HG03045 (cell line): ENCODE results near the gene DOCK8.

ENCODE experiments used
- ATAC-seq: cut with Tn5 transposase; IDR thresholded peaks from one replicate; pipeline ENCODE4 v1.9.1; 2021; ENCODE audit warnings: mild to moderate bottlenecking, moderate library complexity; ENCODE audit not compliant: unreplicated experiment

The DOCK8 gene

DNA sequence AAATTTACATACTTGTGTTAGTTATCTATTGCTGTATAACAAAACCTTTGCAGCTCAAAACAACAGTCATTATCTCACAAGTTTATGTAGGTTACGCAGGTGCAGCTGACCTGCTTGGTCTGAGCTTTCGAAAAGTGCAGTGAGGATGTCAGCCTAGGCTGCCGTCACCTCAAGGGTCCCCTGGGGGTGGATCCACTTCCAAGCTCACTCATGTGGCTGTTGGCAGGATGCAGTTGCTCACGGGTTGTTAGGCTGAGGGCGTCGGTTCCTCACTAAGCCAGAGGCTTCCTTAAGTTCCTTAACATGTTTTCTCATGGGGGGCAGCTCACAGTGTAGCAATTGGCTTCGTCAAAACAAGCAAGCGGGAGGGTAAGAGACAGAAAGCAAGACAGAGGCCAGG lies 139.8 kb downstream of the DOCK8 start:
- no peak for ATAC-seq

DNA sequence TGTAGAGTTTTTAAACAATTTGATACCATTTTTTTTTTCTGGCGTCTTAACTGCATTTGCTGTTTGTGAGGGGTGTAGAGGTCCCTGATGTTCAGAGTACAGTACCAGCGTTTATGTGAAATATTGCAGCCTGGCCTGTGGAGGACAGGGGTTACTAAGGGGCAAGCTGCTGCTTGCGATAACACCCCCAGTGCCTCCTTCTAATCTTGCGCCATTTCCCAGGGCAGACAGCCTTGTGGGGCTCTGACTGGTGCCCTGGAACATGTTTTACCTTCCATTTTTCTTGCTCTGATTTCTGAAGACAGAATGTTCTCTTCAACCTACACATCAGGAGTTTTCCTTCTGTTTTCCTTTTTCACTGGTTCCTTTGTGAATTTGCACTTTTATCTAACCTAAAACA lies 142.9 kb downstream of the DOCK8 start:
- ATAC-seq = no peak

DNA sequence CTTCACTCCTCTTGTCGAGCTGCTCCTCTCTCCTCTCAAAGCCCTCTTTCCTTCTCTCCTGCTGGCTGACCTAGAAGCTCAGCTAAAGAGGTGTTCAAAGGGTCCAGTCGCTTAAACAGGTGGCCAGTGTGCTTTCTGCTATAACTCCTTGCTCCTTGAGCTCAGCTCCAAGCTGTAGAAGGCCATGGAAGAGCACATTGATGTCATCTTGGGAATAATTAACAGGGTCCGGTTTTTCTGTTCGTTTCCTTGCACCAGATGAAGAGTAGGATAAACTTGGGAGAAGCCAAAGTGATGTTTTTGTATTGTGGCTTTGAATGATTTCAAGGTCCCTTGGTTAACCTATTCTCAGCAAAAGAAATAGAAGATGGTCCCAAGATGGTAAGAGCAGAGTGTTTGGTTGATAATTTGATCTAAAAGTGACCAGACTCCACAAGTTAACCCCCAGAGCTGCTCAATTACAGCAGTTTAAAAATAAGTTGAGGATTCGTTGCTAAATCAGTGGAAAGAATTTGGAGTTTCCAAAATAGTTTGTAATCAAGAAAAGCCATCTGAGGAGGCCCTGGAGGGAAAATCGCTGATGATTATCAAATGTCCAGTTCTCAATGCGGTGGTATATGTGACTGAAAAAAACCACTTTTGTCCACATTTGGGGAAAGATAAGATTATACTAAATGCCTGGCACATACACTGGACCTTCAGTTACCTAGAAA lies 148.1 kb downstream of the DOCK8 start:
- ATAC-seq = no peak

DNA sequence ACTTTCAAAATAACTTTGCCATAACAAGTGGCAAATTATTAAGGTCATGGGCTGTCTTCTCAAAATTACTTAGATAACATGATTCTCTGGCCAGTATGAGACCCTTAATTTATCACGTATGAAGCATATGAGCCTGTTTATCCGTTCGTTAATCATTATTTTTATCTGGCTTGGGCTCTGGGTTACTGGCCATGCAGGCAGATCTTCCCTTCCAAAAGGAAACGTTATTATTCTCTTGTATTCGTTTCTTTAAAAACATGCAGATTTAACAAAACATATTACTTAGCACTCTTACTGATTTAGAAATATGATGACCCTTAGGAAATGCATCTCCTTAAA lies 148.6 kb downstream of the DOCK8 start:
- ATAC-seq = no peak

DNA sequence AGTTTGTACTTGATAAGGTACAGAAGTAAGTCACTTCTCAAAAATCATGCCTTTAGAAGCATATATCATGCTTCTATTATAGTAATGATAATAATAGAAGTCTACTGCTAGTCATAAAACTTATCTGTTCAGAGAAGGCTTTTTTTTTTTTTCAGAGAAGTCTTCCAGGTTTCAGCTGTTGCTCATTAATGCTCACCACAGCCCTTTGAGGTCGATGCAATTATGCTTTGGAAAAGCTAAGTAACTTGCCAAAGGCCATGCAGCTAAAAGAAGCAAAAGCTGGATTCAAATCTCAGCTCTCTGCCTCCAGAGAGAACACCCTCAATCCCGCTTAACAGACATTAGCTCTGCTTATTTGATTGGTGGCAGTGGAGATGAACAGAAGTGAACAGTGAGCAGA lies 150.8 kb downstream of the DOCK8 start:
- ATAC-seq = no peak

DNA sequence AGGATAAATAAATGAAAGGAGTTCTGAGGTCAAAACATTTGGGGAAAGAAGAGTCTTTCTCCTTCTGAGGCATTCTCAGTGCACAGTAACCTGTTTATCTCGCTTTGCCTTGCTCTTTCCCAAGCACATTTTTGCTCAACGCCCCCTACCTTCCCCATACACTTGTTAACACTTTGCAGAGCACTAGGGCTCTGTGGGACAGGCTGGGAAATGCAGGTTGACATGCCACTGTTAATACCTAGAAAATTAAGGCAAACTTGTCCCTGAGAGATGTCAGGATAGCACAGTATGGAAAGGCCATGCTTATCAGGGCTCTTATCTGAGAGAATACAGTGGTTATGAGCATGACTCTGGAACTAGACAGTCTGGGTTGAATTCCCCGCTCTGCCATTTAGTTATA lies 152.0 kb downstream of the DOCK8 start:
- ATAC-seq = no peak

DNA sequence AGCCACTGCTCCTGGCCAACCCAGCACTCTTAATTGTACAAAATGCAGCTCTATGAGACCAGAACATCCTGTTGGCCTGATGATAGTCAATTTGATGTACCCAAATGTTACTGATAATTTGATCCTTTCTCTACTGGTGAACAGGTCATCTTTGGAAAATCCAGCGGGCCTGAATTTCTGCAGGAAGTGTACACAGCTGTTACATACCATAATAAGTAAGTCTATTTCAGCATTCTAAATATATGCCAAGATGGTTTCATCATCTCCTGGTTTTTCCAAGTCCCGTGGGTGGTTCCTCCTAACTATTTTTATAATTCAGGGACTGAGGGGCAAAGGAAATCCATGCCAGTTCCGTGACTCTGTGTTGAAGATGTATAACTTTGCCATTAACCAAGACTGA lies 155.4 kb downstream of the DOCK8 start:
- ATAC-seq = no peak

DNA sequence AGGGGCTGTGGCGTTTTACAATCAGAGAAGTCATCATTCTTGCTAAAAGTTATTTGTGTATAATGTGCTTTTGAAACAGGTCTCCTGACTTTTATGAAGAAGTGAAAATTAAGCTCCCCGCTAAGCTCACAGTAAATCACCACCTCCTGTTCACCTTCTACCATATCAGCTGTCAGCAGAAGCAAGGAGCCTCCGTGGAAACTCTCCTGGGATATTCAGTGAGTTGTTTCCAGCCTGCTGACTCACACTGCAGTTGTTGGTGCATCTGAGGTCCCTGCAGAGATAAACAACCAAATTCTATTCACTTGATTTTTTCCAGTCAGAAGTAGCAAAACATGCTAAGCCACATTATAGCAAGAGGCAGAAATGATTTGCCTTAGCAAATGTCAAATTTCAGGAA lies 156.7 kb downstream of the DOCK8 start:
- ATAC-seq = no peak

DNA sequence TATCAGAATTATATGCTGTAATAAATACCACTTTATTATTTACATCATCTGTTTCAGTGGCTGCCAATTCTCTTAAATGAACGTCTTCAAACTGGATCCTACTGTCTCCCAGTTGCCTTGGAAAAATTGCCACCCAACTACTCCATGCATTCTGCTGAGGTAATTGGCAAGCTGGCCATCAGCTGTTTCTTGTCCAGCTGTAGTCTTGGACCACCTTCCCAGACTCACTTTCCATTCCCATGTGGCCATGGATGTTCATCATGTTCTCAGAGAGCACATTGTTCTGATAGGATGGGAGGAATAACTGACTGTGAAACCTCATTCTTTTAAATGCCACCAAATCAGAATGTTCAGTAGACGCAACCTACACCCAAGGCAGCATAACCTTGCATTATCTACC lies 157.5 kb downstream of the DOCK8 start:
- no peak for ATAC-seq

DNA sequence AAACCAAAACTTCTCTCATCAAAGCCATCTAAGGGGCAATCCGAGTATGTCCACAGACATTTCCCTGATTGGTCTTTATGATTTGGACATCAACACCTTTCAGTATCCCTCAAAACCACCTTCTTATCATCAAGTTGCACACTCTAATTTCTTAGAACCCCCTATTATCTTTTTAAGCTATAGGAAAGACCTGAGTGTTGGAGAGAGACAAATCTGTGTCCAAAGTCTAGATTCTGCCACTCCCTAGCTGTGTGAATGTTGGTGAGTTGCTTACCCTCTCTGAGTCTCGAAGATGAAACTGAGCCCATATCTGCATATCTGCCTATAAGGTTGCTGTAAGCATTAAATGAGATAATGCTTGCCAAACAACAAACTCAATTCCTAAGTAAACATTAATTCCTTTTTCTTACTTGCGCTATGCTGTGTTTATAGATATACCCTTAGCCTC lies 159.1 kb downstream of the DOCK8 start:
- no peak for ATAC-seq

DNA sequence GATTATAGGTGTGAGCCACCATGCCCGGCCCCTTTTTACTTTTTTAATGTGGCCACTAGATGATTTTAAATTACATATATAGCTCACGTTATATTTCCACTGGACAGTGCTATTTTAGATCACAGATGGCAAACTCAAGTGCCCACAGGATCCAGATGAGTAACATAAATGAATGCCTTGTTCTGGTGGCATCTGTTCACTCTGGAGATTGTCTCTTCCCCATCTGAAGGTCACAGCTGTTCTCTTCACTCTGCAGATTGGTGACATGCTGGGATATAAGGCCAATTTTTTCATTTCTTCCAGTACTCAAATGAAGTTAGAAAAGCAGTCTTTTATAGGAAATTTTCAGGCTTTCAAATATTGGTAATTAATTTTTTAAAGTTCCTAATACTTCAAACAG lies 160.1 kb downstream of the DOCK8 start:
- ATAC-seq = no peak

DNA sequence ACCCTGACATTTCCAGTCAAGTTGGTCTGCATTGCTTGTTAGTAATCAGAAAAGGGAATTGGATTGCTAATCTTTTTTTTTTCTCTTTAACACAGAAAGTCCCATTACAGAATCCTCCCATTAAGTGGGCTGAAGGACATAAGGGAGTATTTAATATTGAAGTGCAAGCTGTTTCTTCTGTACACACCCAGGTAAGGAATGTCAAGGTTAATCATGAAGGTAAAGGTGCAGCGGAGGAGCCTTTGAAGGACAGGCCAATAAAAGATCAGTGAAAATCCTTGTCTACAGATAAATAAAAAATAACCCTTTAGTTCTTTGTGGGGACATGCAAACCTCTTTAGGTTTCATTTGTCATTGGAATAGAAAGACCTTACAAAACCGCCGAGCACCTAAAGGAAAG lies 161.4 kb downstream of the DOCK8 start:
- no peak for ATAC-seq

DNA sequence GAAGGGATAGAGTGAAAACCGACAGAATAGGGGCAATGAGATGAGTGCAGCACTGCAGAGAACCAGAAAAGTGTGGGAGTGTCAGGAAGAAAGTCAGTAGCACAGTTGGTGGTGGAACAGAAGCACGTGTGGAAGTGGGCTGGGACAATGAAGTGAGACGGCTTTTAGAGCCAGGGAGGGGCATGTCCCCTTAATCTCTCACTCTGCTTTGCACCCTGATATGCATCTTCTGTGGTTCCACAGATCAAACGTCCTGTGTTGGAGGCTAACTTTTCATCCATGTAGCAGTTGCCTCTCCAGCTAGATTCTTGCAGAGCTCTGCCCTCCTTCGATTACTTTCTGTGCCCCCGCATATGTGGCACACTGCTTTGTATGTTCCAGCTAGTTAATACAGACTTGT lies 163.6 kb downstream of the DOCK8 start:
- ATAC-seq = no peak

DNA sequence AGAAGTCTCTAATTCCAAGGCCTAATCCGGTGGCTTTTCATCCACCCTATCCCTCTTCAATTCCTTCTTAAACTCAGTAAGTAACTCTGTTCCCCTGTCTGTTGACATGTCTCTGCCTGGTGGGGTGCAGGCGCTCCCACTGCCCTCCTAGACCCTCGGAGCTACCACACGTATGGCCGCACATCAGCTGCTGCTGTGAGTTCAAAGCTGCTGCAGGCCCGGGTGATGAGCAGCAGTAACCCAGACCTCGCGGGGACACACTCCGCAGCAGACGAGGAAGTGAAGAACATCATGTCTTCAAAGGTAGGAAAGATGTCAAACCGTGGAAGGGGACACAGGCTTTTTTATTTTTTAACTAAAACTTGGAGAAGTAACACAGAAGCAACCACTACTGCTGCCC lies 167.7 kb downstream of the DOCK8 start:
- ATAC-seq = no peak

DNA sequence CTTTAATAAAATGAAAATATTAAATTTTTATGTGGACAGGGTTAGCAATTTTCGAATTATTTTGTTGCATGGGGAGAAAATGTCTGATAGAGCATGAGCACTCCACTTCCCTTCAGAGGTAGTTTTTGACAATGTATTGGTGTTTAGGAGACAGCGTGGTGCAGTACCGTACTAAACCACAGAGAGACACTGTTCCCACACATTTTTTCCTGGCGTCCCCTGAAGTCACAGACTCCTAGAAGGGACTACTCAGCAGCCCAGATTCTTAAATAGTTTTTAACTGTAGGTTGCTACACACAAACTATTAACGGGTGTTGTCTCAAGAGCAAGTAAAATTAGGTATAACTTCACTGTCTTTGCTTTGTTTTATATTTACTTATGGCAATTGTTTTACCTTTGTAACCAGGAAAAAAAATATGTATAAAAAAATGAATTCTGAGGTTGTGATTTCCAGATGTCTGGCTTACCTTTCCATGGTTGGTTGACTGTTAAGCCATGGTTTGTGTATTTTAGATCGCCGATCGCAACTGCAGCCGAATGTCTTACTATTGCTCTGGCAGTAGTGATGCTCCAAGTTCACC lies 171.2 kb downstream of the DOCK8 start:
- no peak for ATAC-seq

DNA sequence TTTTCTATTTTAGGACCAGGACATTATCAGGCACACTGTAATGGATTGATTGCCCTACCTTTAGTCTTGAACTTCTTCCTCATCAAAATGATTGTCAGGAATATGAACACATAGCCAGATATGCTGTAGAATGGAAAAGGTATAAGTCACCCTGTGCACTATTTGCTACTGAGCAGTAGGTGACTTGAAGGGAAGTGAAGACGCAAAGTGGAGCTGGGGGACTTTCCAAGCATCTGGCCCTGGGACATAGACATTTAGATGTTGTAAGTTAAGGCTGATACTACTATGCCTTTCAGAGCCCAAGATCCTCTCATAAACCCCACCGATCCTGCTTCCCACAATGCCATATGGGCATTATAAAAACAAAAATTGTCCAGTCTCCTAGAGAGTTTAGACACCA lies 174.5 kb downstream of the DOCK8 start:
- ATAC-seq = no peak

DNA sequence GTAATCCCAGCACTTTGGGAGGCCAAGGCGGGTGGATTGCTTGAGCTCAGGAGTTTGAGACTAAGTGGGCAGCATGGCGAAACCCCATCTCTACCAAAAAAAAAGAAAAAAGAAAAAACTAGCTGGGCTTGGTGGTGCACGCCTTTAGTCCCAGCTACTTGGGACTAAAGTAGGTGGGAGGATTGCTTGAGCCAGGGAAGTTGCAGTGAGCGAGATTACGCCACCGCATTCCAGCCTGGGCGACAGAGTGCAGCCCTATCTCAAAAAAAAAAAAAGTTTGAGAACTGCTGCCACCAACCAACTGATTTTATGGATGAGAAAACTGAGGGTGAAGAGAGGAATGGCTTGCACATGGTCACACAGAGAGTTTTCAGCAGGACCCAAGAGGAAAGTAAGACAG lies 175.1 kb downstream of the DOCK8 start:
- ATAC-seq = no peak

DNA sequence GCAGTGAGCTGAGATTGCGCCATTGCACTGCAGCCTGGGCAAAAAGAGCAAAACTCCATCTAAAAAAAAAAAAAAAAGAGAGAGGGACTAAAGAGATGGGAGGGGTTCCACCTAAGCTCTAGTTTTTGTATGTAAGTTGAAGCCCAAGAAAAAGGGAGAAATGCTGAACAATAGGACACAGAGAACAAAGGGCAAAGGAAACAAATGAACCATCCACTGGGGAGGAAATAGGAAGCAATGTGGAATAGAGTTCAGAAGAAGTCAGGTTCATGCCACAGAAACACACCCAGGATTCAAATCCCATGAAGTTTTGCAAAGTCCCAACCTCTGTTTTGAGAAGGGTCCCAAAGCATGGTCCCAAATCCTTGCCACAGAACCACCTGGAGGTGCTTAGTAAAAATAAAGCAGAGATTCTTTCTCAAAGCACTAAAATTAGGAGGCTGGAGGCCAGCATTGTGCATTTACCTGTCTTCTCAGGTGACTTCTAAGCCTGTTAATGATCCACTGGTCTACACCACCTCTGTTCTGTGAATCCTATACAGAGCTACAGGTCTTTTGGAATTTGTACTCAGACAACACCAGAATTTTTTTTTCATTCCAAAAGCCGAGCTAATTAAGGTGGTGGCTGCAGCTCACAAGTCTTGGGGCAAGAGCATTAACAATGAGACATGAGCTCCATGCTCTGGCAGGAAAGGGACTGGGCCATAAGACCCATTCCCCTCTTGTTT lies 177.6 kb downstream of the DOCK8 start:
- no peak for ATAC-seq

DNA sequence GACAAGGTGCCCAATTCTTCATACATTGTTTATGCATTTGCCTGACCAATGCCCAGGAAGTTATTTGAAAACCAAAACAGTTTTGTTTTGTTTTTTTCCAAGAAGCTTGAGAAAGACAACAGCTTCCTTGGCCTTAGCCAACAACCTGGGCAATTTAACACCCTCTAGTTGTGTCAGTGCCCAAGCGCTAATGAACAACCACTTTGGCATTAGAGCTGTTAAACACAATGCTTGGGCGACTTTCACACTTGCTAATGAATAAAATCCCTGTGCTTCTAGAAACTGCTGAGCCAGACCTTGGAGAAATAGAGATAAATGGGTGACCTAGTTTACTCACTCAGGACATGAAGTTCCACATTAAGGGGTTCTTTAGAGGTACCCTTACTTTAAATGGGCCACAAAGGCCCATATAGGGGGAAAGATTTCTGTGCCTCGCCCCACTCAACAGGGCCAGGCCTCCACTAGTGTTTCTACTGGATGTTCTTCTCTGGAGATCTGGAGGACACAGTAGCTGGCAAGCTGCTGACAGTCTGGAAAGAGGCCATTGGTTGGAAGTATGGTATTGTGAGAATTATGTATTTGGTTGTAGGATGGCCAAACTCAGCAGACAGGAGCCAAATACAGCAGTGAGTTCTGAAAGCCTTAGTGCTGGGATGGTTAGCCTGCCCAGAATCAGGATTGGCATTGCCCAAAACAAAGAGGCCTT lies 179.8 kb downstream of the DOCK8 start:
- ATAC-seq = no peak

DNA sequence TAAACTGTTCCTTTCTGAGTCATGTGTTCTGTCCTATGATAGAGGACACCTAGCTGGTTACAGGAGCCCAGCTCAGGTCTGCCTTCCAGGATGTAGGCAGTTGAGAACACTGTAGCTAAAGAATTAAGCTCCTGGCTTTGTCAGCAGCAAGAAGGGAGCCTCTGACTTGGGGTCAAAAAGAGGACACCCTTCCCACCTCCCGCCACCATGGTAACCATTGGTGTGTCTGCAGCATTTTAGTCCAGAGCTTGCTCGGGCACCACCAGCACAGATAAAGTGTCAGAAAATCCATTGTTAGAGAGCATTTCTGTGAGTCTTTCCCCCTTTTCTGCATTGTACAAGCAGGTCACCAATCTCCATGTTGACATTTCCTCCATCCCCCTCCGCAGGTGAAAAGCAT lies 181.7 kb downstream of the DOCK8 start:
- no peak for ATAC-seq

DNA sequence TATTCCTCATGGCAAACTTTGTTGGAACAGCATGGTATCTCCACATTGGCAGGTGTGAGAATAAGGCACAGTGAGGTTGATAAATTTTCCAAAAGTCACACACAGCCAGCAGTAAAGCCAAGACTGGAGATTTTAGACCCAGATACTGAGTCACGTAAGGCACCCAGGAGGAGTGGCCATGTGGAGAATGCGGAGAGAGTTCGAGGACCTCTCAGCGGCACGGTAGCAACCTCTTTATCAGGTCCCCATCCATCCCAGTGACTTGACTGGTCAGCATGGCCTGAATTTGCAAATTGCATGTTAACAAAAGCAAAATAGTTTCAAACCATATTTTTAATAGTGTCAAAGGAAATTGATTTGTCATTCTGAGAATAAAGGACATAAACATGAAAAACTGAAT lies 183.4 kb downstream of the DOCK8 start:
- no peak for ATAC-seq

DNA sequence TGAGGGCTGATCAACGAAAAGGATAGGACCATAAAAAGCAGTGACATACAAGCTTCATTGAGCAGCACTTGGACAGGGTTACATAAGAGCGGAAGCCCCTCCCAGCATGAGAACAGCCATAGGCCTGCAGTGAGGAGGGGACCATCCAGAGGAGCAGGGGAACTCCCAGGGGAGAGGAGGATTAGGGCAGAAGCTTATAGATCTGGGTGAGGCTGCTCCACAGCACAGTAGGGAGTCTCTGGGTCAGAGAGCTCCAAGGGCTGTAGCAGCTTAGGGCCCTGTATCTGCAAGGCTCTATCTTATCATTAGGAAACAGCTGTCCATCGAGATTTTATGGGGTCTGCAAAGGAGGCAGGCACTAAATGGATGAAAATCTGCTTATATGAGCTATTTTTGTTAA lies 186.6 kb downstream of the DOCK8 start:
- ATAC-seq = no peak
